Ramos (cell line): ENCODE measurements around the gene ANAPC7.
"Not testable (repeated sequence)": the region's sequence is repeated elsewhere in the genome, so short reads cannot be mapped to it uniquely, and the experiment has no call there.

Experiments used
- in situ Hi-C: fragments of 300-500 bp; cut with MboI; formaldehyde crosslinking; loops from one replicate; pipeline ENCODE4 v1.14.3; 2022; ENCODE audit warnings: low sequenced_read_pairs; ENCODE audit not compliant: unreplicated experiment

Gene ANAPC7

GRCh38 chr12:110378131-110378790 lies 25.2 kb downstream of the ANAPC7 start:
- in situ Hi-C loops = not testable (repeated sequence)

DNA sequence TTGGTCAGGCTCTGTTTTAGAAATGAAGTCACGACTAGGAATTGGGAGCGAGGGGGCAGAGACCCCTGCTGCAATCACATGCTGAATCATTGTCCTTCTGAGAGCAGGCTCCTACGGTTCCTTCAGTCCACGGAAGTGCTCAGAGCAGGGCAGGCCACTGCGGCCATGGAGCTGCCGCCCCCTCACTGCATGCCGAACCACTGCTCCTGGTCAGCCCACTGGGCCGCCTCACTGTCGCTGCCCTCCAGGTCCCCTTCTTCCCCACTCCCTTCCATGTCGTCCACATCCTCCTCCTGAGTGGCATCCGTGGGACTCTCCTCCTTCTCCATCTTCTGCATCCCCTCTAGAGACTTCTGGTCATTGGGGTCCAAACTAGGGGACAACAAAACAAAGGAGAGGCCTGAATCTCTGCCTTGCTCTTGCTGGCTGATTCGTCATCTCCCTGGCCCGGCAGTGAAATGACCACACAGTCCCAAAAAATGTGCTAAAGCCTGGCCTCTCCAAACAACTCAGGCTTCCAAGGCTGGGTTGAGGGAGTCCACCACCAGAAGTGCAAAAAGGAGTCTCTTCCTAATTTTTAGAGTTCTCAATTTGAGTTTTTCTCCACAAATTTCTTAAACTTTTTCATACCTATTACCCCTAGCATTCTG lies 29.4 kb downstream of the ANAPC7 start:
- in situ Hi-C loops = no loop called here

DNA sequence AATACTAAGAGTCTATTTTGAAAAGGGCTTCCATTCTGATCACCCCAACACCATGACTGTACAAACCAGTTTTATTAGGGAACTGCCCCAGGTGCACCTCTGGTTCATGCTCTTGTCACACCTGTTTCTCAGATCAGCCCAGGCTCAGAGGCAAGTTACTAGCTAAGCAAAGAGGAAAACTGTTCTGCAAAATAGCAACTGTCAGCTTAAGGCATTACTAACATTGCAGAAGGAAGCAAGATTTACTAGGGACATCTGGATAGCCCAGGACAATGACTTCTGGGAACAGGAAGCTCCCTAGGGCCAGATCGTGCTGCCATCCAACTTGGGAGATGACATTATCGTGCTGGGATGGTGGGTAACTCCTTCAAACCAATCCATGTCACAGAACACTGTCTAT lies 30.1 kb downstream of the ANAPC7 start:
- in situ Hi-C loops = no loop called here

GRCh38 chr12:110373025-110373424 lies 30.5 kb downstream of the ANAPC7 start:
- in situ Hi-C loops = no loop called here

GRCh38 chr12:110372056-110372425 lies 31.5 kb downstream of the ANAPC7 start:
- in situ Hi-C loops = no loop called here

DNA sequence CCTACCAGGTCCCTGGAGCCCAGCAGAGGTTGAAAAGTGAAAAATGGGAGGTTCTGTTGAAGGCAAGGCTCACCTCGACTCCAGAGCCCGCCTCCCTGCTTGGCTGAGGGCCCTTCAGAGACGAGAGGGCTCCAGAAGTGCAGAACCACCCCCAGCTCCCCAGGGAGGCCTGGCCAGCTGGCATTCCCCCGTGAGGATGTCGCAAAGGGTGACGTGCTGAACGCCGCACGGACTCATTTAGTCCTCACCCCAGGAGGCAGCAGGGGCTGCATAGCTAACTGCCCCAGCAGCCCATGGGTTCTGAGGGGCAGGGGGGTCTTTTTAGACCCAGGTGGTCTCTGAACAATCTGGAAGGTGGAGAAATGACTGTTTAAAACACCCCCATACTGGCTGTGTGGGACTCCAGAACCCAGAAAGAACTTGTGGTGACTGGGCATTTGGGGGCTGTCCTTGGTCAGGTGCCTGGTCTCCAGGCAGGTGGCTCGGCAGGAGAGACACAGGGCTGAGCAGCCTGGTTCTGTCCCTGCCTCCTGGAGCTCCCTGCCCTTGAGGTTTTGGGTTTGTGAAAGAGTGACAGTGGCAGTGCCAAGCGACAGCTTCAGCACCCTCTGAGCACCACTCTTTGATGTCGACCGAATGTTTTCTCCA lies 32.0 kb downstream of the ANAPC7 start:
- in situ Hi-C loops = no loop called here

DNA sequence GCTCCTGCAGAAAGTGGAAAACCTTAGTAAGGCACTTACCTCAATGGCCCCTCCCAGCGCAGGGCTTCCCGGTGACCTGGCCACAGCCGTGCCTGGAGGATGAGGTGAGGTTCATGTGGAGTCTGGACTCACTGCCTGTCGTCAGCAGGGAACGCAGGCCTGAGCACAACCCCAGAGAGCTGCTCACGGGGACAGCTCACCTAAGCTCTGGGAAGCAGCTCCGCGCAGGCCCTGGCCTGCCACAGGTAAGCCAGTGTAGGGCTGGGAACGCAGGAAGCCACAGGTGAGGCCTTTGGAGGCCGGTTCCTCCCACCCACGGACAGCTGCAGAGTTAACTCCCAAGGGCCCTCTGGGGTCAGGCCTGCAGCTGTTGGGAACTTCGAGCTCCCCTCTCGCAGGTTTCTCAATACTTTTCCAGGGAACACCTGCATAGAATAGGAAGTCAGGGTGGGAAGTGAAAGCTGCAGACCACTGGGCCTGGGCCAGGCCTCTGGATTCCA lies 32.7 kb downstream of the ANAPC7 start:
- in situ Hi-C loops = no loop called here

DNA sequence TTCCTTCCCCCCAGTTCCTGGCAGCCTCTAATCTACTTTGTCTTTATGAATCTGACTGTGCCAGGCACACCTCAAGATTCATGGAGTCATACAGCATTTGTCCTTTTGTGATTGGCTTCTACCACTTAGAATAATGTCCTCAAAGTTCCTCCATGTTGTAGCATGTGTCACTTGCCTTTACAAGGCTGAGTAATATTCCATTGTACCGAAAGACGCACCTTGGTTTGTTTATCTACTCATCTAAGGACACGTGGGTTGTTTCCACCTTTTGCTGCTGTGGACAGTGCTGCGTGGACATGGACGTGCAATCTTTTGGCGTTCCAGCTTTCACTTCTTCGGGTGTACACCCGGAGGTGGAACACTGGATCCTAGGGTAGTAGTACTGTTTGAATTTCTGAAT lies 33.5 kb downstream of the ANAPC7 start:
- in situ Hi-C loops = no loop called here

DNA sequence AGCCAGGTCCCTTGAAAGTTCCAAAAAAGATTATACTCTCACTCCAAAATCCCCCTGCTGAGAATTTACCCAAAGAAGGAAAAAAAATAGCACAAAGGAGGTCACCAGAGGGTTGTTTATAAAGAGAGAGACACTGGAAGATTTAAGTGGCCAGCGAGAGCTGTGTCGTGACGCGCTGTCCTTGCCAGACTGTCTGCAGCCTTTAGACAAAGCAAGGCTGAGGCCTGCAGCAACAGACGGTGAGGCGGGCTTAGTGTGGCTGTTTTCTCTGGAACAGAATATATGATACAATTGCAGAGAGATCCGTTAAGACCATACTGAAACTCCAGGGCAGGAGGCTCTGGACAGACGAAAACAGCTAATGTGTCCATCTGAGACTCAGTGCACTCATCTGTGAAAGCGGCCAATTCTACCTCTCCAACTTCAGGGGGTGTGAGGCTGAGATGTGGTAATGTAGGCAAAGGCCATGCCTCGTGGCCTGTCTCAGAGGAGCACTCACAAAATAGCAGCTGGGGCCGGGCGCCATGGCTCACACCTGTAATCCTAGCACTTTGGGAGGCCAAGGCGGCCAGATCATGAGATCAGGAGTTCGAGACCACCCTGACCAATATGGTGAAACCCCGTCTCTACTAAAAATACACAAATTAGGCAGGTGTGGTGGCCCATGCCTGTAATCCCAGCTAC lies 36.2 kb downstream of the ANAPC7 start:
- in situ Hi-C loops = no loop called here

GRCh38 chr12:110366321-110367142 lies 37.0 kb downstream of the ANAPC7 start:
- in situ Hi-C loops = no loop called here

- in situ Hi-C loops = no loop called here
Measured at GRCh38 chr12:110365489-110366320, 37.8 kb downstream of the ANAPC7 start.

GRCh38 chr12:110361216-110361615 lies 42.3 kb downstream of the ANAPC7 start:
- in situ Hi-C loops = no loop called here

- in situ Hi-C loops = loop anchor here (10.0 kb wide), 1 partner anchor 246 kb away; no protein-coding TSS in a partner anchor
Measured at GRCh38 chr12:110358384-110359097, 45.0 kb downstream of the ANAPC7 start.

GRCh38 chr12:110355073-110355472 lies 48.4 kb downstream of the ANAPC7 start:
- in situ Hi-C loops = loop anchor here (10.0 kb wide), 1 partner anchor 250 kb away; no protein-coding TSS in a partner anchor

GRCh38 chr12:110354172-110354780 lies 49.2 kb downstream of the ANAPC7 start:
- in situ Hi-C loops = loop anchor here (5.0 to 10.0 kb wide), 2 partner anchors 73 to 251 kb away; no protein-coding TSS in a partner anchor

DNA sequence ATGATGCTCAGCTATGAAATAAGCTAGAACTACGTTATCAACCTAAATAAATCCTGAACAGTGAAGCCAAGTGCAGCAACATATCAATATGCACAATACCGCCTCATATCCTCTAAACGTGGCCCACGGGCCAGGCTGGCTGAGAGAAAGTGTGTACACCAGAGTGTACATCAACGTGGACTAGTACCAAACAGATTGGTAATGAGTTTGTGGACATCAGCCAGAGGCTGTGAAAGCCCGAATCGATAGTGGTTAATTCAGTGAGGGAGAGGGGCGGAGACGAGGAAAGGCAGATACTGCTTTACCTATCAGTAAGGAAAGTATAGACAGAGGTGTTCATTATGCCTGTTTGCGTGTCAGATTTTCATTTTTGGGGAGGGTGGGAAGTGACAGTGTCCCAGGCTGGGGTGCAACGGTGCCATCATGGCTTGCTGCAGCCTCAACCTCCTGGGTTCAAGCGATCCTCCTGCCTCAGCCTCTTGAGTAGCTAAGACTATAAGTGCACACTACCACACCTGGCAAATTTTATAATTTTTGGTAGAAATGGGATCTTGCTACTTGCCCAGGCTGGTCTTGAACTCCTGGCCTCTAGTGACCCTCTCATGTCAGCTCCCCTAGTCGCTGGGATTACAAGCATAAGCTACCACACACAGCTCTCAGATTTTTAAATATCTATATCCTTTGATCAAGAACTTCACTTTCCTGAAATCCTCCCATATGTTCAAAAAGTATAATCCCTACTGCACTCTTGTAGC lies 50.1 kb downstream of the ANAPC7 start:
- in situ Hi-C loops = loop anchor here (5.0 to 10.0 kb wide), 2 partner anchors 74 to 251 kb away; no protein-coding TSS in a partner anchor

GRCh38 chr12:110352401-110352800 lies 51.1 kb downstream of the ANAPC7 start:
- in situ Hi-C loops = loop anchor here (5.0 to 10.0 kb wide), 2 partner anchors 75 to 252 kb away; no protein-coding TSS in a partner anchor
